Colonic mucosa (tissue), 4 donors: Measurements from ENCODE around the gene PDK2. TPM values are rescaled to one million over a fixed set of nuclear protein-coding genes. Genes with fewer than 3 reads are reported as not detected.

ENCODE experiments used
- DNase-seq: peaks from one replicate; pipeline ENCODE4 v3.0.0-alpha.2; 2020
- H3K27ac ChIP-seq: fragments of 200-600 bp; one replicate; pipeline ENCODE4 v1.8.0; 2021
- H3K27me3 ChIP-seq: fragments of 200-600 bp; one replicate; pipeline ENCODE4 v1.8.0; 2021
- H3K36me3 ChIP-seq: fragments of 200-600 bp; one replicate; pipeline ENCODE4 v1.8.0; 2021
- H3K4me1 ChIP-seq: fragments of 200-600 bp; one replicate; pipeline ENCODE4 v1.8.0; 2021; ENCODE audit warnings: mild to moderate bottlenecking
- H3K4me3 ChIP-seq: fragments of 200-600 bp; one replicate; pipeline ENCODE4 v1.8.0; 2021
- H3K9ac ChIP-seq, 2 donors: one replicate each; pipeline ENCODE4 v1.7.0; 2013; ENCODE audit warnings: control low read depth in 2 of 2, low read depth in 2 of 2, low read length in 2 of 2
- H3K9me3 ChIP-seq: fragments of 200-600 bp; one replicate; pipeline ENCODE4 v1.8.0; 2021
- CTCF ChIP-seq: fragments of 200-600 bp; IDR thresholded peaks from one replicate; pipeline ENCODE4 v1.8.0; 2022; ENCODE audit warnings: antibody characterized with exemption, mild to moderate bottlenecking
- intact Hi-C: fragments of 100-400 bp; cut with DNase I; formaldehyde crosslinking; loops from one replicate; pipeline ENCODE4 v1.14.1; 2022
- total RNA-seq, 2 donors: library from RNA; stranded (reverse); fragmentation: NEBNext Ultra II Directional in 1 of 2; extraction: Animal tissue kit (Norgen Biotek cat#: 25700) in 1 of 2; gene quantifications; one replicate each; pipeline ENCODE4 v1.2.1, GENCODE V29; 2021
- donor health status: healthy.
- donor health status: DM: no; HTN: no; CAD: no.
- donor health status: DM: no; HTN: no; CAD: no.

Gene PDK2
- total RNA-seq, 2 donors from 2014 or later, result 48.8 to 56.4 TPM

GRCh38 chr17:50141026-50141744 lies 46.0 kb downstream of the PDK2 start:
- no peak for DNase-seq
- Histone ChIP-seq H3K27me3 (no peaks in the 10 kb centered on the region), H3K36me3 (peaks cover 14% of the 10 kb centered on the region), H3K9me3 (no peaks in the 10 kb centered on the region), H3K9ac (no peak overlapping the region), H3K4me1 (no peaks in the 10 kb centered on the region), H3K27ac (no peak overlapping the region), H3K4me3 (no peak overlapping the region)
- no peak for TF ChIP-seq CTCF
- intact Hi-C loops, result no loop called here

GRCh38 chr17:50141745-50142110 lies 46.6 kb downstream of the PDK2 start:
- Histone ChIP-seq H3K9ac (no peak overlapping the region), H3K4me3 (no peak overlapping the region), H3K4me1 (peaks cover 3% of the 10 kb centered on the region), H3K36me3 (peaks cover 12% of the 10 kb centered on the region), H3K9me3 (no peaks in the 10 kb centered on the region), H3K27me3 (no peaks in the 10 kb centered on the region), H3K27ac (no peak overlapping the region)
- intact Hi-C loops, result no loop called here
- DNase-seq, result no peak
- TF ChIP-seq CTCF, result no peak

GRCh38 chr17:50143461-50144176 lies 48.5 kb downstream of the PDK2 start:
- no peak overlapping the region for H3K9ac ChIP-seq
- H3K27ac ChIP-seq, result no peak overlapping the region
- H3K4me1 ChIP-seq, result peaks cover 9% of the 10 kb centered on the region
- H3K36me3 ChIP-seq, result peaks cover 7% of the 10 kb centered on the region
- no peaks in the 10 kb centered on the region for H3K27me3 ChIP-seq
- DNase-seq, result no peak
- no peak overlapping the region for H3K4me3 ChIP-seq
- H3K9me3 ChIP-seq, result no peaks in the 10 kb centered on the region
- intact Hi-C loops, result no loop called here
- no peak for TF ChIP-seq CTCF

GRCh38 chr17:50144355-50144754 lies 49.2 kb downstream of the PDK2 start:
- H3K4me1 ChIP-seq, result peaks cover 9% of the 10 kb centered on the region
- intact Hi-C loops, result no loop called here
- no peak for DNase-seq
- H3K9me3 ChIP-seq, result no peaks in the 10 kb centered on the region
- H3K9ac ChIP-seq, result no peak overlapping the region
- no peak for TF ChIP-seq CTCF
- H3K27me3 ChIP-seq, result no peaks in the 10 kb centered on the region
- H3K4me3 ChIP-seq, result no peak overlapping the region
- H3K36me3 ChIP-seq, result no peaks in the 10 kb centered on the region
- no peak overlapping the region for H3K27ac ChIP-seq

- no peaks in the 10 kb centered on the region for H3K27me3 ChIP-seq
- DNase-seq, result no peak
- no peak for TF ChIP-seq CTCF
- H3K9me3 ChIP-seq, result no peaks in the 10 kb centered on the region
- intact Hi-C loops, result no loop called here
- H3K36me3 ChIP-seq, result no peaks in the 10 kb centered on the region
- H3K27ac ChIP-seq, result no peak overlapping the region
- H3K4me3 ChIP-seq, result no peak overlapping the region
- no peak overlapping the region for H3K9ac ChIP-seq
- H3K4me1 ChIP-seq, result peaks cover 9% of the 10 kb centered on the region
These were observed 49.8 kb downstream of the PDK2 start for GRCh38 chr17:50144845-50145531.
